T-helper 2 cell treated with Interferon-gamma antibody and Interleukin-4, amounts not matched to agents 5 μg/mL and 100 μg/mL, for 36 hours (primary cell): ENCODE measurements around the gene BBOF1.
A peak's percentile ranks its signal among the peaks of the same experiment; 100 is the strongest.

Experiments used
- DNase-seq: peaks from one replicate; pipeline ENCODE4 v3.0.0; 2021; ENCODE audit warnings: low spot score
- H3K27ac Mint-ChIP-seq: one replicate; pipeline ENCODE4 v1.8.0; 2021; ENCODE audit warnings: mild to moderate bottlenecking, mixed read lengths
- H3K27me3 Mint-ChIP-seq: one replicate; pipeline ENCODE4 v1.8.0; 2021; ENCODE audit warnings: low read depth, mixed read lengths
- H3K36me3 Mint-ChIP-seq: one replicate; pipeline ENCODE4 v1.8.0; 2021; ENCODE audit warnings: low read depth, mixed read lengths
- H3K4me1 Mint-ChIP-seq: one replicate; pipeline ENCODE4 v1.8.0; 2021; ENCODE audit warnings: low read depth, mixed read lengths
- H3K4me3 Mint-ChIP-seq: one replicate; pipeline ENCODE4 v1.8.0; 2022; ENCODE audit warnings: mild to moderate bottlenecking, moderate library complexity, mixed read lengths
- H3K9me3 Mint-ChIP-seq: one replicate; pipeline ENCODE4 v1.8.0; 2021; ENCODE audit warnings: mixed read lengths

The BBOF1 gene

DNA sequence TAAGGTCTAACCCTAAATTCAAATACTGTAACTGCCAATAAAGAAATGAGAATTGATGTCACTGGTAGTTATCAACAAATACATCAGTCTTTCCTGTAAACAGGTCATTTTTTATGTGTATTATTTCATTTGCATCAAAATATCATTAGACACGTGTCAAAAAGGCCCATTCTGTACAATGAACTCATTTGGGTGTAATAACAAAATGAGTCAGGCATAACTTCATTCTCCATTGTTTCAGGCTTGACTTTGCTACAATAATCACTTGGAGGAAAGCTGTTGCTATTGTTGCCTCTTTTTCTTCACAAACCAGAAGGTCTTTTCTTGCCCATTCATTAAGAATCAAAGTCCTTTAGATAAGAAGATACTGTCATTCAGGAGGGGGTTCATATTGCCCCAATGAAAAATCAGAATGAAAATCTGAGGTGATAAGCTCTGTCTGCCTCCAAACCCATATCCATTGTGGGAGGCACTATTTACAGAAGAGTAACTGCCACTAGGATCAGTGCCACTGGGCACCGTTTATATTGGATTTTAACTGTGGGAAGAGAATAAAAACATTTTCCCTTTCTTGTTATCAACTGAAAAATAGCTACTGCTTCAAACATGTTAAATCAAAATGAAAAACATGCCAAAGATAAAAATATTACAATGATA, 10.2 kb upstream of the BBOF1 start:
- DNase-seq, result no peak
- H3K36me3 Mint-ChIP-seq, result peaks cover 13% of the 10 kb centered on the region
- no peaks in the 10 kb centered on the region for H3K9me3 Mint-ChIP-seq
- no peaks in the 10 kb centered on the region for H3K27me3 Mint-ChIP-seq
- no peak overlapping the region for H3K4me3 Mint-ChIP-seq
- H3K4me1 Mint-ChIP-seq, result no peaks in the 10 kb centered on the region
- no peak overlapping the region for H3K27ac Mint-ChIP-seq

DNA sequence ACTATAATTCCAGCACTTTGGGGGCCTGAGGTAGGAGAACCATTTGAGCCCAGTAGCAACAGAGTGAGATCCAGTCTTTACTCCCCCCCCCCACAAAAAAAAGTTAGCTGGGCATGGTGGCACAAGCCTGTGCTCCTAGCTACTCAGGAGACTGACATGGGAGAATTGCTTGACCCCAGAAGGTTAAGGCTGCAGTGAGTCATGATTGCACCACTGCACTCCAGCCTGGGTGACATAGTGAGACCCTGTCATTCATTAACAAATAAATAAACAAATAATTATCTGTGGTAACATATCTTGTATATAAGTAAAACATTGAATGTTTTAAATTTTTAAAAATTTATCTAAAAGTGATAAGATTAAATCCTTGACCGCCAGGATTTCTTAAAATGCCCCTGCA, 4.8 kb upstream of the BBOF1 start:
- H3K4me3 Mint-ChIP-seq, result no peak overlapping the region
- no peak overlapping the region for H3K27ac Mint-ChIP-seq
- no peaks in the 10 kb centered on the region for H3K9me3 Mint-ChIP-seq
- H3K36me3 Mint-ChIP-seq, result peaks cover 3% of the 10 kb centered on the region
- H3K27me3 Mint-ChIP-seq, result no peaks in the 10 kb centered on the region
- DNase-seq, result no peak
- H3K4me1 Mint-ChIP-seq, result peaks cover 14% of the 10 kb centered on the region

DNA sequence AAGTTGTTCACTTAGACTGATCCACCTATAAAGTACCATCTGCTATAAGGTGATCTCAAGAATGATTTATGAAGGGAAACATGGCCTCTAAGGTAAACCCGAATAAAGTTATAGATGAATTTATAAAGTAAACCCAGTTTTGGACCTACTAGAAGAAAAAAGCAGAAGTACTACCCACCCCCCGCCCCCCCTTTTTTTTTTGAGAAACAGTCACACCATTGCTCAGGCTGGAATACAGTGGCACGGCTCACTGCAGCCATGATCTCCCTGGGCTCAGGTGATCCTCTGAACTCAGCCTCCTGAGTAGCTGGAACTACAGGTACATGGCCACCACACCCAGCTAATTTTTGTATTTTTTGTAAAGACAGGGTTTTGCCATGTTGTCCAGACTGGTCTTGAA, 4.0 kb upstream of the BBOF1 start:
- Mint-ChIP-seq H3K27ac (no peak overlapping the region), H3K4me3 (no peak overlapping the region), H3K4me1 (peaks cover 19% of the 10 kb centered on the region), H3K27me3 (no peaks in the 10 kb centered on the region), H3K36me3 (peaks cover 1% of the 10 kb centered on the region), H3K9me3 (no peaks in the 10 kb centered on the region)
- no peak for DNase-seq

DNA sequence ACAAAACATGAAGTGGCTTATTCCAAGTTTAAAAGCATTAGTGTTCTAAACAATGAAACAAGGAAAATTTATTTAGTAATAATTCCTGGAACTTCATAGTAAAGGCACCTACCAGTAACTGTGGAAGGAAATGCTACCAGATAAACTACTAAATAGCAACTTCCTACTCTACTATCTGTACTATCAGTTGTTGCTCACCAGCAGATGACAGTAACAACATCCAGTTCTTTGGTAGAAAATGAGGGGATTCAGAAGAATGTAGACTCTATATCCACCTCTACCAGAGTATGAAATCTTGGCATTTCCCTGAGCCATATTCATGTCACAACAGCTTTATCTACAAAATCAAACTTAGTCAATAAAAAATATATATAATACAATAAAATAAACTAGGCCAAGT, 3.2 kb upstream of the BBOF1 start:
- H3K36me3 Mint-ChIP-seq, result no peaks in the 10 kb centered on the region
- no peak for DNase-seq
- peaks cover 19% of the 10 kb centered on the region for H3K4me1 Mint-ChIP-seq
- peak overlapping the region; percentile 49 for H3K27ac Mint-ChIP-seq
- no peaks in the 10 kb centered on the region for H3K9me3 Mint-ChIP-seq
- H3K27me3 Mint-ChIP-seq, result no peaks in the 10 kb centered on the region
- no peak overlapping the region for H3K4me3 Mint-ChIP-seq

DNA sequence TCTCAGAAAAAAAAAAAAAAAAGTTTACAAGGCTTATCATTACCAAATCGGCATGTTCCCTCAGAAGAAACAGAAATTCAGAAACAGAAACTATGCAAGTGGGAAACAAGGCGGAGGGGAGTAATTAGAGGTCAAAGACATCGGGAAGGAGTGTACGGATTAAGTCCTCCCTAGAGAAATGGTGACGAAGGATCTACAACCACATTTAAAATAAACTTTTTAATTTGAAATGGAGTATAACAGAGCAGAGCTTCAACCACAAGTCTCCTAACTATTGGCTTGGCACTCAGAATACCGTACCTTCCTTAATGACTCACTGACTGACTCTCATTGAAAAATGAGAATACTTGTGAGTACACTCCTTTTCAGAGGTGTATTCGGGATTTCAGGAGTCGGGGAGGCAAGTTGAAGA, 969 bp upstream of the BBOF1 start:
- Mint-ChIP-seq H3K4me1 (peaks cover 19% of the 10 kb centered on the region), H3K27me3 (peaks cover 2% of the 10 kb centered on the region), H3K9me3 (no peaks in the 10 kb centered on the region), H3K36me3 (no peaks in the 10 kb centered on the region), H3K27ac (peak overlapping the region; percentile 97), H3K4me3 (peak overlapping the region; percentile 90)
- no peak for DNase-seq

DNA sequence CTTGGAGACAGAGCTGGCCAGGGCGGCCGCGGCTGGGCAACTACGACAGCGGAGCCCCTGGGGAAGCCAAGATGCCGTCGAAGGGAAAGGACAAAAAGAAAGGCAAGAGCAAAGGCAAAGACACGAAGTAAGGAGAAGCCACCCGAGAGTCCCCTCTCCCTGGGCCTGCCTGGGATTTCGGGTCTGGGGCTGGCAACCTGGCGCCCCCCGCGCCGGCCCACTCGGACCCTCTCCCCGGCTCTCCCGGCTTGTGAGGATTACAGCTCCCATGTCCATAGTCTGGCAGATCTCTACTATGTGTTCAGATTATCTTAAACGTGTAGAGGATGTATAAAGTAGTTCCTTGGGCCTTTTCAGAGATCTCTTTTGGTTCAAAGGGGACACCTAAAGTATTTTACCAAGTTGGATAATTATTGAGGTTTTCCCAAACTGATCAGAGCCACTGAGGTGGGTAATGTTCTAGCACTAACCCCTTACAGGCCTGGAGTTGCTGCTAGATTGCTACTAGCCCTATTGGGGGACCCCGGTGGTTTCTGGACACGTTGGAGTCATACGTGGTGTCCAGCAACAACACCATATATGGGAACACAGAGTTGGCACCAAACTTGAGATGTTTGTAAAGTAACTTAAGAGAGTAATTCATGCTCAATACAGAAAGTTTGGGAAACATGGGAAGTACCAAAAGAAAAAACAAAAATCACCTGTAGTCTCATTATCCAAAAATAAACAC, 424 bp downstream of the BBOF1 start:
- no peaks in the 10 kb centered on the region for H3K9me3 Mint-ChIP-seq
- peak overlapping the region; percentile 94 for H3K27ac Mint-ChIP-seq
- peak overlapping the region; percentile 94 for H3K4me3 Mint-ChIP-seq
- no peak for DNase-seq
- no peaks in the 10 kb centered on the region for H3K36me3 Mint-ChIP-seq
- H3K27me3 Mint-ChIP-seq, result peaks cover 2% of the 10 kb centered on the region
- H3K4me1 Mint-ChIP-seq, result peaks cover 19% of the 10 kb centered on the region

DNA sequence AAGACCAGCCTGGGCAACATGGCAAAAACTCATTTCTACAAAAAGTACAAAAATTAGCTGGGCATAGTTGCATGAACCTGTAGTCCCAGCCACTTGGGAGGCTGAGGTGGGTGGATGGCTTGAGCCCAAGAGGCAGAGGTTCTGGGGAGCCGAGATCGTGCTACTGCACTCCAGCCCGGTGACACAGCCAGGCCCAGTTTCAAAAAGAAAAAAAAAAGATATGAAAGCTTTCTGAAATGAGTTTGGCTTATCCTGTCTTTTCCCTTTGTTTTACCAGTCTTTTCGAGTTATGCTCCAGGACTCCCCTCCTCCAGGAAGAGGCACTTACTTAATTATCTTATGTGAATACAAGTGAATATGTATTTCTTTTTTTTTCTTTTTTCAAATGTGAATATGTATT, 3.2 kb downstream of the BBOF1 start:
- Mint-ChIP-seq H3K36me3 (no peaks in the 10 kb centered on the region), H3K4me1 (peaks cover 11% of the 10 kb centered on the region), H3K27ac (no peak overlapping the region), H3K4me3 (no peak overlapping the region), H3K9me3 (no peaks in the 10 kb centered on the region), H3K27me3 (peaks cover 2% of the 10 kb centered on the region)
- no peak for DNase-seq

DNA sequence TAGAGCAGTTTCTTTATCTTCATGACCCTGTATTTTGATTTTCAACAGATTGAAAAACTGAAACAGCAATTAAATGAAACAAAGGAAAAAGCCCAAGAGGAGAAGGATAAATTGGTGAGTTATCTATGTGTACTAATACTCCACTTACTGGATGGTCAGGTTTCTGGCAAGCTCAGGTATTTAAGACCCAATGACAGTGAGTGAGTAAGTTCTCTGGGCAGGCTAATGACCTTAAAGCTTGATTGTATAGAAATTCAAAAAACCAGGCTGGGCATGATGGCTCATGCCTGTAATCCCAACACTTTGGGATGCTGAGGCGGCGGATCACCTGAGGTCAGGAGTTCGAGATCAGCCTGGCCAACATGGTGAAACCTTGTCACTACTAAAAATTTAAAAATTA, 10.0 kb downstream of the BBOF1 start:
- H3K27ac Mint-ChIP-seq, result no peak overlapping the region
- no peak for DNase-seq
- no peak overlapping the region for H3K4me3 Mint-ChIP-seq
- H3K4me1 Mint-ChIP-seq, result no peaks in the 10 kb centered on the region
- H3K27me3 Mint-ChIP-seq, result no peaks in the 10 kb centered on the region
- no peaks in the 10 kb centered on the region for H3K9me3 Mint-ChIP-seq
- H3K36me3 Mint-ChIP-seq, result no peaks in the 10 kb centered on the region

DNA sequence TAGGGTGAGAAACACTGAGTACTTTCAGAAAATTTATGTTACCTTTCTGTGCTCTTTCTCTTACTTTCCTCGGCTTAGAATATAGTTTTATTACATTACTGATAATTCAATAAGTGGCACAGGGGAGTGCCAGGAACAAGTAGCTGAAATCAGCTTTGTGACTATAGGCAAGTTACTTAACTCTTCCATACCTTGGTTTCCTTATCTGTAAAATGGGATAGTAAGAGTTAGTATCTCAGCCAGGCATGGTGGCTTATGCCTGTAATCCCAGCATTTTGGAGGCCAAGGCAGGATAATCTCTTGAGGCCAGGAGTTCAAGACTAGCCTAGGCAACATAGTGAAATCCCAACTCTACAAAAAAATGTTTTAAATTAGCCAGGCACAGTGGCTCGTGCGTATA, 15.4 kb downstream of the BBOF1 start:
- H3K4me3 Mint-ChIP-seq, result no peak overlapping the region
- H3K36me3 Mint-ChIP-seq, result no peaks in the 10 kb centered on the region
- DNase-seq, result no peak
- H3K27me3 Mint-ChIP-seq, result no peaks in the 10 kb centered on the region
- H3K4me1 Mint-ChIP-seq, result no peaks in the 10 kb centered on the region
- no peaks in the 10 kb centered on the region for H3K9me3 Mint-ChIP-seq
- H3K27ac Mint-ChIP-seq, result no peak overlapping the region

DNA sequence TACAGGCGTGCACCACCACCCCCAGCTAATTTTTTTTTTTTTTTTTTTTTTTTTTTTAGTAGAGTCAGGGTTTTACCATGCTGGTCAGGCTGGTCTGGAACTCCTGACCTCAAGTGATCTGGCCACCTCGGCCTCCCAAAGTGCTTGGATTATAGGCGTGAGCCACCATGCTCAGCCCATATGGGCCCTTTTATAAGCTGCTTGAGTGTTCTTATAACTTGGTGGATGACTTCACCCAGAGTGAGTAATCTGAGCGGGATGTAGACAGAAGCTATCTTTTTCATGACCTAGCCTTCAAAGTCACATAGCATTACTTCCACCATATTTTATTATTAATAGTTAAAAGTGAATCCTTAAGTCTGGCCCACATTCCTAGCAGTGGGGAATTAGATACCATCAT, 16.4 kb downstream of the BBOF1 start:
- Mint-ChIP-seq H3K4me3 (no peak overlapping the region), H3K27ac (no peak overlapping the region), H3K9me3 (no peaks in the 10 kb centered on the region), H3K27me3 (no peaks in the 10 kb centered on the region), H3K4me1 (no peaks in the 10 kb centered on the region), H3K36me3 (no peaks in the 10 kb centered on the region)
- DNase-seq, result no peak

DNA sequence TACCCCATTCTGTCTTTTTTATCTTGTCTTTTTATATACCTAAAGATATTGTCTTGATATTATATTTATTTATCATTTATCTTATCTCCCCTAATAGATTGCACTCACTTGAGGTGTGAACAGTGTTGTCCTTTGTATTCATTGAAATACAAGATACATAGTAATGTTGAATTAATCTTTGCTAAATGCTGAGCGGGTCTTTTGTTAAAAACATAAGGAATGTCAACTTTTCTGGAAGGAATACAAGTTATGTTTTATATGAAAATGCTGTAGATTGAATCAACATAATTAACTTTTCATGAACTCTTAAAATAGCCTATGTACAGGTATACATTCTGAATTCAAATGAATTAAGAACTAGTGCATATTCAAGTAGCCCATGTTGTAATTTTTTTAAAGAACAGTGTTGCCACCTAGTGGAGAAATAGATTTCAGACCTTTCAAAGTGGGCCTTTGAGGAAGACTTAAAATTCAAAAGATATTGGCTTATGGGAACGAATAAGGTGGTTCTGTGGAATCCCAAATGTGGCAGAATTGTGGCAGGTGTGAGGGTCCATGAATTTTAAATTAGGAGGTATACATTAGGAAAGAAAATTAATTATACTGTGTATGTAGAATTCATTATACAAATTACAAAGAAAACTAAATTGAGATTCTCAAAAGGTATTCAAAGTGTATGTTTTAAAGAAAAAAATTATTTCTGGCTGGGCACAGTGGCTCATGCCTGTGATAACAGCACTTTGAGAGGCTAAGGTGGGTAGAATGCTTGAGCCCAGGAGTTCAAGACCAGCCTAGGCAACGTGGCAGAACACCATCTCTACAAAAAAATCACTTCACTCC, 19.1 kb downstream of the BBOF1 start:
- Mint-ChIP-seq H3K27me3 (no peaks in the 10 kb centered on the region), H3K9me3 (no peaks in the 10 kb centered on the region), H3K27ac (no peak overlapping the region), H3K4me1 (no peaks in the 10 kb centered on the region), H3K36me3 (no peaks in the 10 kb centered on the region), H3K4me3 (no peak overlapping the region)
- DNase-seq, result no peak

DNA sequence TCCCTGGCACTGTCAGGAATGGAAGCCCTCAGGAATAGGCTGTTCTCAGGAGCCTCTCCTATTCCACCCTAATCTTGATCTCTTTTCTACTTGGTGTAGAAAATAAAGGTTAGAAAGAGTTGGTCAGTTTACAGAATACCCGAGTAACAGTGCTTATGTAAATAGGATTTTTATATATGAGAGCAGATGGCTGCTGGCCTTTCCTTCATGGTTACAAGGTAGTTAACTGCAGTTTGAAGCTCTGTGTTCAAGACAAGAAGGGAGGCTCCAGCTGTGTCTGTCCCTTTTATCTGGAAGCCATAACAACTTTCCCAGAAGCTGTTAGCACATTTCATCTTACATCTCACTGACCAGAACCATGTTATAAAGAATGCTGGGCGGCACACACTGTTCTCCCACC, 23.1 kb downstream of the BBOF1 start:
- Mint-ChIP-seq H3K4me3 (no peak overlapping the region), H3K36me3 (no peaks in the 10 kb centered on the region), H3K27me3 (no peaks in the 10 kb centered on the region), H3K4me1 (no peaks in the 10 kb centered on the region), H3K9me3 (no peaks in the 10 kb centered on the region), H3K27ac (no peak overlapping the region)
- no peak for DNase-seq

DNA sequence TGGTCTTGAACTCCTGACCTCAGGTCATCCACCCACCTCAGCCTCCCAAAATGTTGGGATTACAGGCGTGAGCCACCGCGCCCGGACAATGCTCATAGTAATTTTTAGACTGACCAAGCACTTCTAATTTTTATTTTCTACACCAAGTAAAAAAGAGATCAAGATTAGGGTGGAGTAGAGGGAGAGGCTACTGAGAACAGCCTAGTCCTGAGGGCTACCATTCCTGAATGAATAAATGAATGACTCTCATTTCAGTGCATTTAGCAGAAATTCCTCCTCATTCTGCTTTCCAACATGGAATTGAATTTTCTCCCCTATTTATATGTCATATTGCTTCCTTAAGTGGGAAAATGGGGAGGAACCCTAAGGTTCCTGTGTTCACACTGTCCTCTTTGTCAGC, 26.4 kb downstream of the BBOF1 start:
- DNase-seq, result no peak
- H3K9me3 Mint-ChIP-seq, result no peaks in the 10 kb centered on the region
- H3K4me3 Mint-ChIP-seq, result no peak overlapping the region

DNA sequence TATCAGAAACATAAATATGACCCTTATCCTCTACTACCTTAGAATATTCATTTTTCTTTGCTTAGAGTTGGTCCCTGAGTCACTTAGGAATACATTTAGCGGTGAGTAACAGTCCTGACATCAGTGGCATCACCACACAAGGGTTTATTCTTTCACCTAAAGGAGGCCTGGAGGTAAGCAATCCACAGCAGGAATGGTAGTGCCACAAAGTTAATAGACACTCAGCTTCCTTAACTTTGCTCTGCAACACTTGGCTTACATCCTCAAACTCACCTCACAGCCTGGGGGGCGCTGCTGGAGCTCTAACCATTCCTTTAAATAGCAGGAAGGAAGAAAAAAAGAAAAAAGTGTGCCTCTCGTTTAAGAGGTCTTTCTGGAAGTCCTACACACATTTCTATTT, 29.1 kb downstream of the BBOF1 start:
- Mint-ChIP-seq H3K4me1 (no peaks in the 10 kb centered on the region), H3K4me3 (no peak overlapping the region), H3K9me3 (no peaks in the 10 kb centered on the region), H3K36me3 (no peaks in the 10 kb centered on the region), H3K27me3 (no peaks in the 10 kb centered on the region), H3K27ac (no peak overlapping the region)
- DNase-seq, result no peak

More for the DNA sequence above, 26.4 kb downstream of the BBOF1 start:
- H3K4me1 Mint-ChIP-seq, result no peaks in the 10 kb centered on the region
- H3K27ac Mint-ChIP-seq, result no peak overlapping the region
- no peaks in the 10 kb centered on the region for H3K27me3 Mint-ChIP-seq
- H3K36me3 Mint-ChIP-seq, result no peaks in the 10 kb centered on the region
